ENCODE measurements around the gene RBM20. TPM values are rescaled to one million over a fixed set of nuclear protein-coding genes. Genes with fewer than 3 reads are reported as not detected.

RBM20 gene
- total RNA-seq, 2 experiments from 2014 or later = 0.38 to 0.72 TPM

DNA sequence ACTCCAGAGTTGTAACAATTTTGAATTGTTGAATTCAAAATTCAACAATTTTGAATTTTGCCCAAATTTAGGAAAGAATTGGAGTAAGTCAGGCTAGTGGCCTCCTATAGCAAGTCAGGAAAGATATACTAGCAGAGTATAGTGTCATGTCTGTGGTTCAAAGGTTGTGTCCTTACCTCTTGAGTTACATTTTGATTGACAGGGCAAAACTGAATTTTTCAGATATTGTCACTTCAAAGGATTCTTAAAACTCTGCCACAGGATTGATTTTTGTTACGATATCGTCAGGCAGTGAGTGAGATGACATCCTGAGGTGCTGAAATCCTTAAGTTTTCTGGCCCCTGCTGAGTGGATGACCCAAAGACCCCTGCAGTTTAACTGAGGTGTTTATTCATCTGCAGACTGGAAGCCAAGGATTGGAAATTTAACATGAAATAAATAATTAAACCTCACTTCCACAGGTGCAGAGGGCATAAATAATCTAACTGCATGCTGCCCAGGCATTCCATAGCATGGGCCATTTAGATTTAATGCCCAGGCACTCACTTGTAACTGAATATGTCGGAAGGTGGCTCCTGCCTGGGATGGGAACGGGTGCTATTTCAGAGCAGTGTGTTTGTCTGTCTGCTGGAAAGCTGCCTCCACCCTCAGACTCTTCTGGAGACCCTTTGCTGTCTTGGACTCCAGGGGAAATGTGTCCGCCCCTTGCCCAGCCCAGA is 50.8 kb downstream of the RBM20 start:
- intact Hi-C loops (cut with micrococcal nuclease) = no loop called here

DNA sequence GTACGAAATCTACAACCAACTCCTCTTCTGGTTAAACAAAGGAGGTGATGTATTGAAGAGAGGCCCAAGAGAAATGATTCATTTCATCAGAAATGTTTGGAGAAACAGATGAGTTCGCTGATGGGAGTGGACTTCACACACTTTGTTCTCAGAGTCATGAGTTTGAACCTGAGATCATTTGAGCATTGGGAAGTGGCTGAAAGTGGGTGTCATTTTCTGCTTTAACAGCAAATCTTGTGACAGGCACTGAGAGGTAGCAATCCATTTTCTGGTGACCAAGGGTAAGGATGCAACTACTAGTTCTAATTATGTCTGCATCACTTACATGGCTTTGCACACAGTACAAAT is 51.4 kb downstream of the RBM20 start:
- H3K36me3 Mint-ChIP-seq (ENCODE audit: low read depth) = no peaks in the 10 kb centered on the region
- H3K4me1 Mint-ChIP-seq (ENCODE audit: low read depth) = no peaks in the 10 kb centered on the region
- ATAC-seq = no peak
- no peak overlapping the region for H3K27ac Mint-ChIP-seq
- CTCF ChIA-PET = no interaction called here
- H3K4me3 Mint-ChIP-seq = no peak overlapping the region
- TF ChIP-seq, protein P1, sequence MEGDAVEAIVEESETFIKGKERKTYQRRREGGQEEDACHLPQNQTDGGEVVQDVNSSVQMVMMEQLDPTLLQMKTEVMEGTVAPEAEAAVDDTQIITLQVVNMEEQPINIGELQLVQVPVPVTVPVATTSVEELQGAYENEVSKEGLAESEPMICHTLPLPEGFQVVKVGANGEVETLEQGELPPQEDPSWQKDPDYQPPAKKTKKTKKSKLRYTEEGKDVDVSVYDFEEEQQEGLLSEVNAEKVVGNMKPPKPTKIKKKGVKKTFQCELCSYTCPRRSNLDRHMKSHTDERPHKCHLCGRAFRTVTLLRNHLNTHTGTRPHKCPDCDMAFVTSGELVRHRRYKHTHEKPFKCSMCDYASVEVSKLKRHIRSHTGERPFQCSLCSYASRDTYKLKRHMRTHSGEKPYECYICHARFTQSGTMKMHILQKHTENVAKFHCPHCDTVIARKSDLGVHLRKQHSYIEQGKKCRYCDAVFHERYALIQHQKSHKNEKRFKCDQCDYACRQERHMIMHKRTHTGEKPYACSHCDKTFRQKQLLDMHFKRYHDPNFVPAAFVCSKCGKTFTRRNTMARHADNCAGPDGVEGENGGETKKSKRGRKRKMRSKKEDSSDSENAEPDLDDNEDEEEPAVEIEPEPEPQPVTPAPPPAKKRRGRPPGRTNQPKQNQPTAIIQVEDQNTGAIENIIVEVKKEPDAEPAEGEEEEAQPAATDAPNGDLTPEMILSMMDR (IDR thresholded peaks at IDR 0.05) = no peak
- POLR2A ChIA-PET = no interaction called here
- DNase-seq = no peak
- intact Hi-C loops (cut with micrococcal nuclease) = no loop called here
- H3K27me3 Mint-ChIP-seq = peaks cover 2% of the 10 kb centered on the region
- peaks cover 5% of the 10 kb centered on the region for H3K9me3 Mint-ChIP-seq

More for the DNA sequence above, 50.8 kb downstream of the RBM20 start:
- Mint-ChIP-seq H3K9me3 (peaks cover 5% of the 10 kb centered on the region), H3K4me1 (ENCODE audit: low read depth) (no peaks in the 10 kb centered on the region), H3K27ac (no peak overlapping the region), H3K27me3 (peaks cover 2% of the 10 kb centered on the region), H3K4me3 (no peak overlapping the region), H3K36me3 (ENCODE audit: low read depth) (no peaks in the 10 kb centered on the region)
- DNase-seq (no peak), ATAC-seq (no peak)
- TF ChIP-seq, protein P1 (IDR thresholded peaks at IDR 0.05) = no peak
- ChIA-PET CTCF (interaction anchor here (0.8 to 1.5 kb wide), 4 partner anchors 11 to 84 kb away, joined by 3 to 4 read pairs (median 4); no protein-coding TSS in a partner anchor), POLR2A (interaction anchor here (1.0 kb wide), 1 partner anchor 11 kb away, joined by 3 read pairs; no protein-coding TSS in a partner anchor)

DNA sequence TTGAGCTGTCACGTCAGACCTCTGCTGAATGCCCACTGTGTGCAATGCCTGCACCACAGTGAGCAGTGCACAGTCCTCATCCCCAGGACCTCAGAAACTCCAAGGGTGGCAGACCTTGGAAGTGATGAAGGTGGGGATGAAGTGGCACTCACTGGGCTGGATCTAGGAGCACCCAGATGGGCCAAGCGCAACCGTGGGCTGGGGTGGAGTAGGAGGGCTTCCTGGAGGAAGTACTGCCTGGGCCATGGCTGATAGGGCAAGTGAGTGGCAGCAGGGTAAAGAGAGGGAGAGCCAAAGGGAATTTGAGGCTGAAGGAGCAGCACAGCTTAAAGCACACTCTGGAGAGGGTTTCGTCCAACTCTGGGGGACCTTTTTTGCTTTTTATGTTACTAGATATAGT is 52.3 kb downstream of the RBM20 start:
- CTCF ChIA-PET = interaction anchor here (0.9 kb wide), 2 partner anchors 11 to 84 kb away, joined by 3 to 4 read pairs; no protein-coding TSS in a partner anchor
- Mint-ChIP-seq H3K36me3 (ENCODE audit: low read depth) (no peaks in the 10 kb centered on the region), H3K27me3 (peaks cover 2% of the 10 kb centered on the region), H3K4me3 (no peak overlapping the region), H3K27ac (no peak overlapping the region), H3K9me3 (peaks cover 5% of the 10 kb centered on the region), H3K4me1 (ENCODE audit: low read depth) (peaks cover 5% of the 10 kb centered on the region)
- intact Hi-C loops (cut with micrococcal nuclease) = no loop called here
- POLR2A ChIA-PET = no interaction called here
- TF ChIP-seq, protein P1 (IDR thresholded peaks at IDR 0.05) = no peak
- ATAC-seq = no peak
- no peak for DNase-seq

DNA sequence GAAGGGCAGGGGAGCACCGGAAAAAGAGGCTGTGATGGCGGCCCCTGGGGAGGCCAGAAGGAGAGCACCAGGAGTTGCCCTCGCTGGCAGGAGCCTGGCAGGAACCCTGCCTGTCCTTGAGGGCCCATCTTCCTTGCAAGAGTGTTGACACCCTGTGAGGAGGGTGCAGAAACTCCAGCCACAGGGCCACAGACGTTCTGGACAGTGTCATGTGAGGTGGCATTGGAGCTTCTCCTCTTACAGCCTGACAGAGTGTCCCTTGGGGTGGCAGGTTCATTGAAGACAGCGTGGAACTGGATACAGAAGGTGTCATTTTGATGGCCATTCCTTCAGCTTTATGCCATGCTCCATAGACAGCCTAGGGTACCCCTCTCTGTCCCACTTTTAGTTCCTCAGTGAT is 54.2 kb downstream of the RBM20 start:
- CTCF ChIA-PET = no interaction called here
- Mint-ChIP-seq H3K4me1 (ENCODE audit: low read depth) (peaks cover 5% of the 10 kb centered on the region), H3K36me3 (ENCODE audit: low read depth) (no peaks in the 10 kb centered on the region), H3K4me3 (no peak overlapping the region), H3K27ac (no peak overlapping the region), H3K9me3 (peaks cover under 1% of the 10 kb centered on the region), H3K27me3 (no peaks in the 10 kb centered on the region)
- POLR2A ChIA-PET = no interaction called here
- TF ChIP-seq, protein P1 (IDR thresholded peaks at IDR 0.05) = no peak
- intact Hi-C loops (cut with micrococcal nuclease) = no loop called here
- ATAC-seq (no peak), DNase-seq (no peak)

DNA sequence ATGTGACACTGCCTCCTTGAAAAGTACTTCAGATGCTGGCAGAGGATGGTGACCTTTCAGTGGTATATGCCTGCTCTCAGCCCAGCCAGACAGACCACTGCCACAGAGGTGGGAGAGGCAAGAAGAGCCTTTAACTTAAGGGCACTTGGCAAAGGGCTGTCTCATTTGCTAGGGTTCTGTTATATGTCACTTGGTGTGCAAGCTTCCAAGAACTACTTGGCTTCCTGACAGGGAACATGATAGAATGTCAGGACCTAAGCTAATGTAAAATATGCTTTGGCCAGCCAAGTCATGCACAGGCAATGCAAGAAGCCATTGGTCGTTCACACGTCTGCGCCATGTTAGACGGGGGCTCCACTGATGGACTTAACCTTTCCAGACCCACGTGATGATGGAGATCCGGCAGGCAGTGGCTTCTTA is 54.7 kb downstream of the RBM20 start:
- H3K36me3 Mint-ChIP-seq (ENCODE audit: low read depth) = no peaks in the 10 kb centered on the region
- ATAC-seq = no peak

More for the DNA sequence above, 54.7 kb downstream of the RBM20 start:
- no peaks in the 10 kb centered on the region for H3K9me3 Mint-ChIP-seq
- no peak overlapping the region for H3K27ac Mint-ChIP-seq
- H3K4me3 Mint-ChIP-seq = no peak overlapping the region
- ChIA-PET CTCF (no interaction called here), POLR2A (no interaction called here)
- TF ChIP-seq, protein P1 (IDR thresholded peaks at IDR 0.05) = no peak
- peaks cover 5% of the 10 kb centered on the region for H3K4me1 Mint-ChIP-seq (ENCODE audit: low read depth)
- intact Hi-C loops (cut with micrococcal nuclease) = no loop called here
- DNase-seq = no peak
- H3K27me3 Mint-ChIP-seq = no peaks in the 10 kb centered on the region
